ENCODE data around the gene GAPVD1. TPM values are rescaled to one million over a fixed set of nuclear protein-coding genes. Genes with fewer than 3 reads are reported as not detected.

The GAPVD1 gene
- total RNA-seq, 1 donor from 2014 or later, result 33.4 TPM

DNA sequence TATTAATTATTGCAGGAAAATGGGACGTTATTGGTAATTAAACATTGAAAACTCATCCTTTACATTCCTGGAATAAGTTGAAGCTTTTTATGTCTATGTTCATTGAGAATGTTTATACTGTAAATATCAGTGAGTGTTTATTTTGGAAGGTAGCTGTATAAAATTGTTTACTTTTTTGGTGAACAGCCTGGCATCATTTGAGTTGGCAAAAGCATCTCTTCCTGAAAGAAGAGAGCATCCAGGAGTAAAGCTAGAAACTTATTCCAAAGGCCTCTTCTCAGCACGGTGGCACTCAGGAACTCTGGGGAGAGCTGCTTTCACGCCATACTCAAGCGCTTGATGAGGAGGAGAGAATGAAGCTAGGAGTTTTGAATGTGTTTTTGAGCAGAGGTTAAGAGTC, 79.9 kb downstream of the GAPVD1 start:
- intact Hi-C loops (cut with micrococcal nuclease), result no loop called here
- Histone ChIP-seq H3K4me1 (peaks cover 16% of the 10 kb centered on the region), H3K27ac (replicated peaks) (no peak overlapping the region), H3K36me3 (peaks cover 69% of the 10 kb centered on the region), H3K27me3 (ENCODE audit: low read depth) (no peaks in the 10 kb centered on the region), H3K9me3 (replicated peaks) (no peaks in the 10 kb centered on the region), H3K4me3 (no peak overlapping the region)
- TF ChIP-seq, protein P1, sequence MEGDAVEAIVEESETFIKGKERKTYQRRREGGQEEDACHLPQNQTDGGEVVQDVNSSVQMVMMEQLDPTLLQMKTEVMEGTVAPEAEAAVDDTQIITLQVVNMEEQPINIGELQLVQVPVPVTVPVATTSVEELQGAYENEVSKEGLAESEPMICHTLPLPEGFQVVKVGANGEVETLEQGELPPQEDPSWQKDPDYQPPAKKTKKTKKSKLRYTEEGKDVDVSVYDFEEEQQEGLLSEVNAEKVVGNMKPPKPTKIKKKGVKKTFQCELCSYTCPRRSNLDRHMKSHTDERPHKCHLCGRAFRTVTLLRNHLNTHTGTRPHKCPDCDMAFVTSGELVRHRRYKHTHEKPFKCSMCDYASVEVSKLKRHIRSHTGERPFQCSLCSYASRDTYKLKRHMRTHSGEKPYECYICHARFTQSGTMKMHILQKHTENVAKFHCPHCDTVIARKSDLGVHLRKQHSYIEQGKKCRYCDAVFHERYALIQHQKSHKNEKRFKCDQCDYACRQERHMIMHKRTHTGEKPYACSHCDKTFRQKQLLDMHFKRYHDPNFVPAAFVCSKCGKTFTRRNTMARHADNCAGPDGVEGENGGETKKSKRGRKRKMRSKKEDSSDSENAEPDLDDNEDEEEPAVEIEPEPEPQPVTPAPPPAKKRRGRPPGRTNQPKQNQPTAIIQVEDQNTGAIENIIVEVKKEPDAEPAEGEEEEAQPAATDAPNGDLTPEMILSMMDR (IDR thresholded peaks at IDR 0.05; ENCODE audit: borderline replicate concordance), result no peak
- no peak for DNase-seq

- Histone ChIP-seq H3K36me3 (peaks cover 70% of the 10 kb centered on the region), H3K27ac (replicated peaks) (peak overlapping the region; percentile 43), H3K4me3 (no peak overlapping the region), H3K9me3 (replicated peaks) (no peaks in the 10 kb centered on the region), H3K27me3 (ENCODE audit: low read depth) (no peaks in the 10 kb centered on the region), H3K4me1 (peaks cover 16% of the 10 kb centered on the region)
- TF ChIP-seq, protein P1 (IDR thresholded peaks at IDR 0.05; ENCODE audit: borderline replicate concordance), result peak; percentile 11
- intact Hi-C loops (cut with micrococcal nuclease), result no loop called here
- no peak for DNase-seq
Observed at GRCh38 chr9:125343518-125344275, 82.1 kb downstream of the GAPVD1 start.

- TF ChIP-seq, protein P1 (IDR thresholded peaks at IDR 0.05; ENCODE audit: borderline replicate concordance), result no peak
- Histone ChIP-seq H3K9me3 (replicated peaks) (no peaks in the 10 kb centered on the region), H3K36me3 (peaks cover 75% of the 10 kb centered on the region), H3K4me1 (peaks cover 16% of the 10 kb centered on the region), H3K4me3 (no peak overlapping the region), H3K27me3 (ENCODE audit: low read depth) (no peaks in the 10 kb centered on the region), H3K27ac (replicated peaks) (no peak overlapping the region)
- intact Hi-C loops (cut with micrococcal nuclease), result no loop called here
- DNase-seq, result no peak
Observed at GRCh38 chr9:125346080-125346732, 84.6 kb downstream of the GAPVD1 start.

DNA sequence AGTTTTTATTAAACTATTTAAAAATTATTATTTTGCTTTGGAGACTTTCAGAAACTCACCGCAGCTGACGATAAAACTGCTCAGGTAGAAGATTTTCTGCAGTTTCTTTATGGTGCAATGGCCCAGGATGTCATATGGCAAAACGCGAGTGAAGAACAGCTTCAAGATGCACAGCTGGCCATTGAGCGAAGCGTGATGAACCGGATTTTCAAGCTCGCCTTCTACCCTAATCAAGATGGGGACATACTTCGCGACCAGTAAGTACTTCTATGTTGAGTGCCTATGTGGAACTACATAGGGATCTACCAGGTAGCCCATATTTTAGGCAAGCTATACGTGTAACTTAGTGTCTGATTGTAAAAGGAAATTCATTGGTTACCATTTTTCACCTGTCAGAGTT, 94.0 kb downstream of the GAPVD1 start:
- intact Hi-C loops (cut with micrococcal nuclease), result no loop called here
- no peak for DNase-seq
- Histone ChIP-seq H3K27me3 (ENCODE audit: low read depth) (no peaks in the 10 kb centered on the region), H3K27ac (replicated peaks) (no peak overlapping the region), H3K4me1 (no peaks in the 10 kb centered on the region), H3K36me3 (peaks cover 97% of the 10 kb centered on the region), H3K9me3 (replicated peaks) (no peaks in the 10 kb centered on the region), H3K4me3 (no peak overlapping the region)
- TF ChIP-seq, protein P1 (IDR thresholded peaks at IDR 0.05; ENCODE audit: borderline replicate concordance), result no peak

DNA sequence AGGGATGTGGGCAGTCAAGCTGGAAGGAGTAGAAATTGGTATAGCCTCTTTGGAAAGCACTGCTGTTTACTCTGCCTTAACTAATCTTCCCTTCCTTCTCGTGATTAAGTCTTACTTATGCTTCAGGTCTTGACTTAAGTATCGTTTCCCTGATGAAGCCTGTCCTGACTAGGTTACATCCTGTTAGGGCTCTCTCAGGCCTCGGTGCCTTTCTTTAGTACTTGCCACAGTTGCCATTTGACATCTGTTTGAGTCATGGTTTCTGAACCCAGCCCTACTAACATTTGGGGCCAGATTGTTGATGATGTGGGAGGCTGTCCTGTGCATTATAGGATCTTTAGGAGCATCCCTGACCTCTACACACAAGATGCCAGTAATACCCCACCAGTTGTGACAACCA, 94.4 kb downstream of the GAPVD1 start:
- H3K9me3 ChIP-seq (replicated peaks), result no peaks in the 10 kb centered on the region
- intact Hi-C loops (cut with micrococcal nuclease), result no loop called here

More for the DNA sequence above, 94.4 kb downstream of the GAPVD1 start:
- no peak for DNase-seq
- no peaks in the 10 kb centered on the region for H3K4me1 ChIP-seq
- peaks cover 97% of the 10 kb centered on the region for H3K36me3 ChIP-seq
- no peak overlapping the region for H3K27ac ChIP-seq (replicated peaks)
- no peaks in the 10 kb centered on the region for H3K27me3 ChIP-seq (ENCODE audit: low read depth)
- TF ChIP-seq, protein P1 (IDR thresholded peaks at IDR 0.05; ENCODE audit: borderline replicate concordance), result no peak
- H3K4me3 ChIP-seq, result no peak overlapping the region
